SK-N-SH treated with all-trans-retinoic acid at 6 μM for 48 hours (cell line): ENCODE results near the gene IL11RA.

Experiments used
- ATAC-seq: fragments of 200-7000 bp; cut with Tn5 transposase; 3 replicates; pipeline ENCODE4 v1.9.1; 2020; ENCODE audit warnings: mild to moderate bottlenecking, moderate library complexity
- ARNTL ChIP-seq: fragments of 450-650 bp; formaldehyde crosslinking; IDR thresholded peaks from 2 replicates; pipeline ENCODE4 v1.5.0; 2020; ENCODE audit warnings: low read depth, mild to moderate bottlenecking, moderate library complexity, borderline replicate concordance
- BACH2 ChIP-seq: fragments of 250-450 bp; sonication (Bioruptor Pico); IDR thresholded peaks from 2 replicates; pipeline ENCODE4 v1.9.0; 2021; ENCODE audit warnings: mild to moderate bottlenecking, borderline replicate concordance
- CSDC2 ChIP-seq: fragments of 250-450 bp; sonication (Bioruptor Pico); IDR thresholded peaks from 2 replicates; pipeline ENCODE4 v1.5.0; 2020; ENCODE audit warnings: mild to moderate bottlenecking, moderate library complexity
- ESRRG ChIP-seq: fragments of 250-450 bp; sonication (Bioruptor Pico); IDR thresholded peaks from 2 replicates; pipeline ENCODE4 v1.6.1; 2021; ENCODE audit warnings: mild to moderate bottlenecking
- GLIS3 ChIP-seq: fragments of 250-450 bp; sonication (Bioruptor Pico); IDR thresholded peaks from 2 replicates; pipeline ENCODE4 v1.5.0; 2020; ENCODE audit warnings: mild to moderate bottlenecking, moderate library complexity
- ISL1 ChIP-seq: fragments of 250-450 bp; sonication (Bioruptor Pico); IDR thresholded peaks from 2 replicates; pipeline ENCODE4 v2.1.2; 2022; ENCODE audit warnings: mild to moderate bottlenecking, moderate library complexity
- OSR1 ChIP-seq: fragments of 250-450 bp; sonication (Bioruptor Pico); IDR thresholded peaks from 2 replicates; pipeline ENCODE4 v1.8.0; 2022; ENCODE audit warnings: moderate library complexity, mild to moderate bottlenecking, inconsistent platforms
- PPARA ChIP-seq: fragments of 250-450 bp; sonication (Bioruptor Pico); IDR thresholded peaks from 2 replicates; pipeline ENCODE4 v1.5.0; 2020; ENCODE audit warnings: mild to moderate bottlenecking, borderline replicate concordance
- RARB ChIP-seq: fragments of 250-450 bp; sonication (Bioruptor Pico); IDR thresholded peaks from 2 replicates; pipeline ENCODE4 v1.8.0; 2021; ENCODE audit warnings: mild to moderate bottlenecking, moderate library complexity
- SNAI2 ChIP-seq: fragments of 250-450 bp; sonication (Bioruptor Pico); IDR thresholded peaks from 2 replicates; pipeline ENCODE4 v1.5.0; 2020; ENCODE audit warnings: mild to moderate bottlenecking, moderate library complexity
- TCF4 ChIP-seq: fragments of 250-450 bp; sonication (Bioruptor Pico); IDR thresholded peaks from 2 replicates; pipeline ENCODE4 v1.8.0; 2021; ENCODE audit warnings: mild to moderate bottlenecking, moderate library complexity, borderline replicate concordance
- TOX ChIP-seq: fragments of 250-450 bp; sonication (Bioruptor Pico); IDR thresholded peaks from 2 replicates; pipeline ENCODE4 v1.8.0; 2021; ENCODE audit warnings: mild to moderate bottlenecking, moderate library complexity, borderline replicate concordance
- ZFP30 ChIP-seq: fragments of 450-650 bp; formaldehyde crosslinking; IDR thresholded peaks from 2 replicates; pipeline ENCODE4 v1.5.0; 2022; ENCODE audit warnings: mild to moderate bottlenecking, moderate library complexity
- ZNF565 ChIP-seq: fragments of 450-650 bp; formaldehyde crosslinking; conservative IDR thresholded peaks from 2 replicates; pipeline ENCODE4 v1.5.0; 2020; ENCODE audit warnings: low read depth, mild to moderate bottlenecking, moderate library complexity
- ZNF70 ChIP-seq: fragments of 450-650 bp; formaldehyde crosslinking; IDR thresholded peaks from 2 replicates; pipeline ENCODE4 v1.5.0; 2020; ENCODE audit warnings: mild to moderate bottlenecking, moderate library complexity
- ZNF8 ChIP-seq: fragments of 450-650 bp; formaldehyde crosslinking; IDR thresholded peaks from 2 replicates; pipeline ENCODE4 v1.5.0; 2020; ENCODE audit warnings: mild to moderate bottlenecking, moderate library complexity
- TF ChIP-seq, protein P1 (sequence below): fragments of 250-450 bp; sonication (Bioruptor Pico); IDR thresholded peaks from 2 replicates; pipeline ENCODE4 v1.5.1; 2021; ENCODE audit warnings: mild to moderate bottlenecking, moderate library complexity
- TF ChIP-seq, protein P2 (sequence below): fragments of 250-450 bp; sonication (Bioruptor Pico); IDR thresholded peaks from 2 replicates; pipeline ENCODE4 v1.8.0; 2020; ENCODE audit warnings: mild to moderate bottlenecking, moderate library complexity, borderline replicate concordance
- TF ChIP-seq, protein P3 (sequence below): fragments of 250-450 bp; sonication (Bioruptor Pico); IDR thresholded peaks from 2 replicates; pipeline ENCODE4 v1.5.1; 2020; ENCODE audit warnings: low read depth, mild to moderate bottlenecking, moderate library complexity
- TF ChIP-seq, protein P4 (sequence below): fragments of 250-450 bp; sonication (Bioruptor Pico); IDR thresholded peaks from 2 replicates; pipeline ENCODE4 v1.8.0; 2021; ENCODE audit warnings: low read depth, mild to moderate bottlenecking, moderate library complexity, borderline replicate concordance

Gene IL11RA

DNA sequence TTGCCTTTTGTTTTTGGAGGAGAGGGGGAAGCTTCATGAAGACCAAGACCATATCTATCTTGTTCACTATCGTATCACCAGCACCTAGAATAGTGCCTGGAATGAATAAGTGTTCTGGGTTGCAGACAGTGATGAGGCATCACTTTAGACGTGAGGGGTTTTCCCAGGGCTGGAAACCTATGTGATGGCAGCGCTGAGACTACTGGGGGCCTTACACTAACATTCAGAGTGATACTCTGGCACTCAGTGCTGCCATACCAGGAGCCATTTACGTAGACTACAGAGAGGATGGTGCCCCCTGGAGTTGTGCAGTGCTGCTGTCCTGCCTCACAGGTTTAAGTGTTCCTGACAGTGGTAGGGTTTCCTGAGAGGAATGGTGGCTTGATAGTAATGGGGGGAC lies 32.2 kb downstream of the IL11RA start:
- TF ChIP-seq TOX = no peak
- TF ChIP-seq, protein P1, sequence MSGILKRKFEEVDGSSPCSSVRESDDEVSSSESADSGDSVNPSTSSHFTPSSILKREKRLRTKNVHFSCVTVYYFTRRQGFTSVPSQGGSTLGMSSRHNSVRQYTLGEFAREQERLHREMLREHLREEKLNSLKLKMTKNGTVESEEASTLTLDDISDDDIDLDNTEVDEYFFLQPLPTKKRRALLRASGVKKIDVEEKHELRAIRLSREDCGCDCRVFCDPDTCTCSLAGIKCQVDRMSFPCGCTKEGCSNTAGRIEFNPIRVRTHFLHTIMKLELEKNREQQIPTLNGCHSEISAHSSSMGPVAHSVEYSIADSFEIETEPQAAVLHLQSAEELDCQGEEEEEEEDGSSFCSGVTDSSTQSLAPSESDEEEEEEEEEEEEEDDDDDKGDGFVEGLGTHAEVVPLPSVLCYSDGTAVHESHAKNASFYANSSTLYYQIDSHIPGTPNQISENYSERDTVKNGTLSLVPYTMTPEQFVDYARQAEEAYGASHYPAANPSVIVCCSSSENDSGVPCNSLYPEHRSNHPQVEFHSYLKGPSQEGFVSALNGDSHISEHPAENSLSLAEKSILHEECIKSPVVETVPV (CRISPR knock-in tag) = no peak
- ATAC-seq = no peak

DNA sequence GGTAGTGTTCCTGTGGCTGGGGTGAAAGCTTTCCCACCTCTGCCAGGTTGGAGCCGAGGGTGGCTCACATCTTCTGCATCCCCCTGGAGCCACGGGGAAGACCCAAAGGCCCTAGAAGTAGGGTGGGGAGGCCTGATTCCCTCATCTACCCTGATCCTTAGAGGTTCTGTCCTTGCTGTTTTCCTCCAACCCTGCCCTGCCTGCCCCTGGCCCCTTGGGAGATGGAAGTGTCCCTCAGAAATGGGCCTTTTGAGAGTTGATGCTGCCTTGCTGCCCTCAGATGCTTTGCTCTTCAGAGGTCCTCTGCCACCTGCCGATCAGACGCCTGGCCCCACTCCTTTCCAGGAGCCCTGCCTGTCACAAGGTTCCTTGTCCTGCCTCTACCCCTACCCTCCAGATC lies 32.8 kb downstream of the IL11RA start:
- no peak for TF ChIP-seq BACH2 (CRISPR knock-in tag)
- no peak for TF ChIP-seq ZFP30 (CRISPR knock-in tag)
- no peak for TF ChIP-seq ZNF8 (CRISPR knock-in tag)
- no peak for TF ChIP-seq TCF4
- no peak for TF ChIP-seq ESRRG (CRISPR knock-in tag)
- TF ChIP-seq OSR1 (CRISPR knock-in tag) = no peak
- TF ChIP-seq, protein P2, sequence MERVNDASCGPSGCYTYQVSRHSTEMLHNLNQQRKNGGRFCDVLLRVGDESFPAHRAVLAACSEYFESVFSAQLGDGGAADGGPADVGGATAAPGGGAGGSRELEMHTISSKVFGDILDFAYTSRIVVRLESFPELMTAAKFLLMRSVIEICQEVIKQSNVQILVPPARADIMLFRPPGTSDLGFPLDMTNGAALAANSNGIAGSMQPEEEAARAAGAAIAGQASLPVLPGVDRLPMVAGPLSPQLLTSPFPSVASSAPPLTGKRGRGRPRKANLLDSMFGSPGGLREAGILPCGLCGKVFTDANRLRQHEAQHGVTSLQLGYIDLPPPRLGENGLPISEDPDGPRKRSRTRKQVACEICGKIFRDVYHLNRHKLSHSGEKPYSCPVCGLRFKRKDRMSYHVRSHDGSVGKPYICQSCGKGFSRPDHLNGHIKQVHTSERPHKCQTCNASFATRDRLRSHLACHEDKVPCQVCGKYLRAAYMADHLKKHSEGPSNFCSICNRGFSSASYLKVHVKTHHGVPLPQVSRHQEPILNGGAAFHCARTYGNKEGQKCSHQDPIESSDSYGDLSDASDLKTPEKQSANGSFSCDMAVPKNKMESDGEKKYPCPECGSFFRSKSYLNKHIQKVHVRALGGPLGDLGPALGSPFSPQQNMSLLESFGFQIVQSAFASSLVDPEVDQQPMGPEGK (CRISPR knock-in tag) = no peak
- no peak for TF ChIP-seq PPARA (CRISPR knock-in tag)
- ATAC-seq = no peak

DNA sequence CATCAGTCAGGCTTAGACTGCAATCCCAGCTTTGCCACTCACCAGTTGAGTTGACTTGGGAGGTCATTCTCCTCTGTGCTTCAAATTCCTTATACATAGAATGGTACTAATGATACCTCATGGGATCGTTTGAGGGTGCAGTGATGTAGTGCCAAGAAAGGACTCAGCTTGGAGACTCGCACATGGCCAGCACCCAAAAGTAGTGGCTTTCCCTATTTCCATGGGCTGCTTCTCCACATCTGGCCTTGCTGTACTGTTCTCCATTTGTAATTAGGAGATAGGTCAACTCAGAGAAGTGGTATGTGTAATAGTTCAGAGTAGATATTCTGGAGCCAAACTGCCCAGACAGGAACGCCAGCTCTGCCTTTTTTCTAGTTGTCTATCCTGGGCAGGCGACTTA lies 33.6 kb downstream of the IL11RA start:
- TF ChIP-seq, protein P3, sequence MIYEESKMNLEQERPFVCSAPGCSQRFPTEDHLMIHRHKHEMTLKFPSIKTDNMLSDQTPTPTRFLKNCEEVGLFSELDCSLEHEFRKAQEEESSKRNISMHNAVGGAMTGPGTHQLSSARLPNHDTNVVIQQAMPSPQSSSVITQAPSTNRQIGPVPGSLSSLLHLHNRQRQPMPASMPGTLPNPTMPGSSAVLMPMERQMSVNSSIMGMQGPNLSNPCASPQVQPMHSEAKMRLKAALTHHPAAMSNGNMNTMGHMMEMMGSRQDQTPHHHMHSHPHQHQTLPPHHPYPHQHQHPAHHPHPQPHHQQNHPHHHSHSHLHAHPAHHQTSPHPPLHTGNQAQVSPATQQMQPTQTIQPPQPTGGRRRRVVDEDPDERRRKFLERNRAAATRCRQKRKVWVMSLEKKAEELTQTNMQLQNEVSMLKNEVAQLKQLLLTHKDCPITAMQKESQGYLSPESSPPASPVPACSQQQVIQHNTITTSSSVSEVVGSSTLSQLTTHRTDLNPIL = no peak
- TF ChIP-seq ARNTL (CRISPR knock-in tag) = no peak
- no peak for ATAC-seq

DNA sequence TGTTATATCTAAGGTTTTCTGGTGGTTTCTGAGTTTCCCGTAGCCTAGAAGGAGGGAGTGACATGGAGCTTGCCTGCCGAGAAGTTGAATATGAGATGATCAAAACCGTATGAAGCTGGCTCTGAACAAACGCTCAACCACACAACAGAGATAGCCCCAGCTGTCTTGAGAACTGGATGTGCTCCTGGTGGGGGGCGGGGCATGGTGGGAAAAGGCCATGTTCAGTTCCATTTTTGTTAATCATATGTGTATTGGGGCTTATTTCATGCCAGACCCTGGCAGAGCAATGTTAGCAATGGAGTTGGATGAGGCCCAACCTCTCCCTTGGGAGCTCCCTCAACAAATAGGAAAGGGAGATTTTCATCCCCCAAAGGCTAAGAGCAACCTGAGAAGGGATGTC lies 34.2 kb downstream of the IL11RA start:
- TF ChIP-seq ISL1 (no peak), RARB (CRISPR knock-in tag) (no peak), TCF4 (no peak), OSR1 (CRISPR knock-in tag) (no peak), PPARA (CRISPR knock-in tag) (no peak), ARNTL (CRISPR knock-in tag) (no peak), ESRRG (CRISPR knock-in tag) (no peak), ZNF565 (CRISPR knock-in tag) (no peak), ZNF70 (CRISPR knock-in tag) (no peak), TOX (no peak), SNAI2 (CRISPR knock-in tag) (no peak), GLIS3 (CRISPR knock-in tag) (no peak), CSDC2 (CRISPR knock-in tag) (no peak)
- TF ChIP-seq, protein P3 = no peak
- TF ChIP-seq, protein P2 (CRISPR knock-in tag) = no peak
- TF ChIP-seq, protein P4, sequence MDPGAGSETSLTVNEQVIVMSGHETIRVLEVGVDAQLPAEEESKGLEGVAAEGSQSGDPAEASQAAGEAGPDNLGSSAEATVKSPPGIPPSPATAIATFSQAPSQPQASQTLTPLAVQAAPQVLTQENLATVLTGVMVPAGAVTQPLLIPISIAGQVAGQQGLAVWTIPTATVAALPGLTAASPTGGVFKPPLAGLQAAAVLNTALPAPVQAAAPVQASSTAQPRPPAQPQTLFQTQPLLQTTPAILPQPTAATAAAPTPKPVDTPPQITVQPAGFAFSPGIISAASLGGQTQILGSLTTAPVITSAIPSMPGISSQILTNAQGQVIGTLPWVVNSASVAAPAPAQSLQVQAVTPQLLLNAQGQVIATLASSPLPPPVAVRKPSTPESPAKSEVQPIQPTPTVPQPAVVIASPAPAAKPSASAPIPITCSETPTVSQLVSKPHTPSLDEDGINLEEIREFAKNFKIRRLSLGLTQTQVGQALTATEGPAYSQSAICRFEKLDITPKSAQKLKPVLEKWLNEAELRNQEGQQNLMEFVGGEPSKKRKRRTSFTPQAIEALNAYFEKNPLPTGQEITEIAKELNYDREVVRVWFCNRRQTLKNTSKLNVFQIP (CRISPR knock-in tag) = no peak
- TF ChIP-seq, protein P1 (CRISPR knock-in tag) = no peak
- TF ChIP-seq, all 23 proteins: peak for 0
- ATAC-seq = no peak
